Stimulated activated naive CD8-positive, alpha-beta T cell treated with anti-CD3 and anti-CD28 coated beads, Interleukin-15, Interleukin-2, amounts not matched to agents 100 ng/mL and 50 ng/mL, for 24 hours (primary cell): ENCODE data around the gene FZR1.

Source experiments
- H3K27ac Mint-ChIP-seq: one replicate; pipeline ENCODE4 v1.8.0; 2021; ENCODE audit warnings: mild to moderate bottlenecking, mixed read lengths
- H3K27me3 Mint-ChIP-seq: one replicate; pipeline ENCODE4 v1.8.0; 2021; ENCODE audit warnings: mixed read lengths
- H3K36me3 Mint-ChIP-seq: one replicate; pipeline ENCODE4 v1.8.0; 2021; ENCODE audit warnings: low read depth, mixed read lengths
- H3K4me1 Mint-ChIP-seq: one replicate; pipeline ENCODE4 v1.8.0; 2021; ENCODE audit warnings: low read depth, mixed read lengths
- H3K4me3 Mint-ChIP-seq: one replicate; pipeline ENCODE4 v1.8.0; 2021; ENCODE audit warnings: mild to moderate bottlenecking, mixed read lengths
- H3K9me3 Mint-ChIP-seq: one replicate; pipeline ENCODE4 v1.8.0; 2021; ENCODE audit warnings: mixed read lengths

FZR1 gene

GRCh38 chr19:3468211-3468610, 37.9 kb upstream of the FZR1 start:
- Mint-ChIP-seq H3K9me3 (peaks cover 3% of the 10 kb centered on the region), H3K4me3 (no peak overlapping the region), H3K27me3 (no peaks in the 10 kb centered on the region), H3K27ac (no peak overlapping the region), H3K4me1 (no peaks in the 10 kb centered on the region), H3K36me3 (peaks cover 4% of the 10 kb centered on the region)

- Mint-ChIP-seq H3K36me3 (peaks cover 4% of the 10 kb centered on the region), H3K9me3 (peaks cover 3% of the 10 kb centered on the region), H3K4me1 (no peaks in the 10 kb centered on the region), H3K4me3 (no peak overlapping the region), H3K27me3 (no peaks in the 10 kb centered on the region), H3K27ac (no peak overlapping the region)
These were observed 36.2 kb upstream of the FZR1 start for GRCh38 chr19:3469638-3470499.

- peaks cover 3% of the 10 kb centered on the region for H3K9me3 Mint-ChIP-seq
- H3K27me3 Mint-ChIP-seq, result no peaks in the 10 kb centered on the region
- H3K36me3 Mint-ChIP-seq, result peaks cover 4% of the 10 kb centered on the region
- H3K4me3 Mint-ChIP-seq, result no peak overlapping the region
- H3K4me1 Mint-ChIP-seq, result no peaks in the 10 kb centered on the region
- no peak overlapping the region for H3K27ac Mint-ChIP-seq
These were observed 35.5 kb upstream of the FZR1 start for GRCh38 chr19:3470500-3471128.

DNA sequence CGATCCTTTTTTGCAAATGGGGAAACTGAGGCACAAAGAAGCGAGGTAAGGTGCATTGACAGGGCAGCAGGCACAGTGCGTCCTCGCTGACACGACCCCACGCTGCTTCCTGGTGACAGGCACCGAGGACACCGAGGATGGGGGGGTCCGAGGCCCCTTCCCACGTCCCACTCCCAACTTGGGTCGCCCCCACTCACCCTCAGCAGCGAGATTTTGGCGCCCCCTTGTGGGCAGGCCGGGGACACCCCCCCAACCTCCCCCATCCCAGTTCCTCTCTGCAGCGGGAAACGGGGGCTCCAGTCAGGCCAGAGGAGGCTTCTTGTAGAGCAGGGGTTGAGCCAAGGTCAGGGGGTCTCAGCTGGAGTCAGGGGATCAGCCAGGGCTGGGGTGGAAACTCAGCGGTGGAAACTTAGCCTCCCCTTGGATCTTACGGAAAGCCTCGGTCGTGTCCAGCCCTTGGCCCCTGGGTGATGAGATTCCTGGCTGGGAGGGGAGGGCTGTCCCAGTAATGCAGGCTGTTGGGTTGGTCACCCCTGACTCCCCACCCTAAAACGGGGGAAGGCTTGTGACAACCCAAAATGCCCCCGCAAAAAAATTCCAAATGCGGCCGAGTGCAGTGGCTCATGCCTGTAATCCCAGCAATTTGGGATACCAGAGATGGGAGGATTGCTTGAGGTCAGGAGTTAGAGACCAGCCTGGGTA, 34.0 kb upstream of the FZR1 start:
- Mint-ChIP-seq H3K4me1 (no peaks in the 10 kb centered on the region), H3K4me3 (no peak overlapping the region), H3K27ac (no peak overlapping the region), H3K9me3 (peaks cover 3% of the 10 kb centered on the region), H3K27me3 (no peaks in the 10 kb centered on the region), H3K36me3 (peaks cover 4% of the 10 kb centered on the region)

- H3K36me3 Mint-ChIP-seq, result no peaks in the 10 kb centered on the region
- no peaks in the 10 kb centered on the region for H3K27me3 Mint-ChIP-seq
- peaks cover 12% of the 10 kb centered on the region for H3K4me1 Mint-ChIP-seq
- H3K27ac Mint-ChIP-seq, result no peak overlapping the region
- H3K4me3 Mint-ChIP-seq, result no peak overlapping the region
- H3K9me3 Mint-ChIP-seq, result no peaks in the 10 kb centered on the region
These were observed 32.1 kb upstream of the FZR1 start for GRCh38 chr19:3474010-3474409.

GRCh38 chr19:3474614-3475013, 31.5 kb upstream of the FZR1 start:
- Mint-ChIP-seq H3K27me3 (no peaks in the 10 kb centered on the region), H3K4me3 (no peak overlapping the region), H3K27ac (no peak overlapping the region), H3K9me3 (no peaks in the 10 kb centered on the region), H3K4me1 (peaks cover 12% of the 10 kb centered on the region), H3K36me3 (no peaks in the 10 kb centered on the region)

DNA sequence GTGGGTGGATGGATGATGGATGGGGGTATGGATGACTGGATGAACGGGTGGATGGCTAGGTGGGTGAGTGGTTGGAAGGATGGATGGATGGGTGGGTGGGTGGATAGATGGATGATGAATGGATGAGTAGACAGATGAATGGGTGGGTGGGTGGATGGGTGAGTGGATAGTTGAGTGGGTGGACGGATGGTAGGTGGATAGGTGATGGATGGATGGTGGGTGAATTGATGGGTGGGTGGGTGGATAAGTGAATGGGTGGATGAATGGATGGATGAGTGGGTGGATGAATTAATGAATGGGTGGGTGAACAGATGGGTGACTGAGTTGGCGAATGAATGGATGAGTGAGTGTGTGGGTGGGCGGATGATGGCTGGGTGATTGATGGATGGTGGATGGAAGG, 30.7 kb upstream of the FZR1 start:
- no peaks in the 10 kb centered on the region for H3K27me3 Mint-ChIP-seq
- peaks cover 12% of the 10 kb centered on the region for H3K4me1 Mint-ChIP-seq
- no peaks in the 10 kb centered on the region for H3K9me3 Mint-ChIP-seq
- no peak overlapping the region for H3K27ac Mint-ChIP-seq
- no peak overlapping the region for H3K4me3 Mint-ChIP-seq
- H3K36me3 Mint-ChIP-seq, result no peaks in the 10 kb centered on the region

GRCh38 chr19:3476830-3477229, 29.3 kb upstream of the FZR1 start:
- Mint-ChIP-seq H3K9me3 (no peaks in the 10 kb centered on the region), H3K4me3 (no peak overlapping the region), H3K27ac (no peak overlapping the region), H3K36me3 (no peaks in the 10 kb centered on the region), H3K4me1 (peaks cover 12% of the 10 kb centered on the region), H3K27me3 (no peaks in the 10 kb centered on the region)

GRCh38 chr19:3477506-3477905, 28.6 kb upstream of the FZR1 start:
- H3K36me3 Mint-ChIP-seq, result no peaks in the 10 kb centered on the region
- no peaks in the 10 kb centered on the region for H3K27me3 Mint-ChIP-seq
- H3K4me1 Mint-ChIP-seq, result peaks cover 12% of the 10 kb centered on the region
- H3K9me3 Mint-ChIP-seq, result no peaks in the 10 kb centered on the region
- no peak overlapping the region for H3K4me3 Mint-ChIP-seq
- H3K27ac Mint-ChIP-seq, result no peak overlapping the region

DNA sequence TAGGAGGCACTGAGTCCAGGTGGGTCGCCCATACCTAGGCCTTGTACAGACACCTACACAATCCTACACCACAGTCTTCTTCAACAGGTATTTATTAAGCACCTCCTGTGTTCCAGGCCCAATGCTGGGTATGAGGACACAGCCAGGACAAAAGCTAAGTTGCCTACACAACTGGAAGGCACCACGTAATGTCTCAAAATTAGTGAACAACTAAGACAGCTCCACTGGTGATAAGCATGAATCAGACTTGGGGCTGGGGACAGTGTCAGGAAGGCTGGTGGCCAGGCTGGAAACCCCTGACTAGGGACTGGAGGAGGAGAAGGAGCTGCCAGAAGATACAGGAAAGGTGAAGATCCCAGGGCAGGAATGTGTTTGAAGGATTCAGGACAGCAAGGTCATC, 28.2 kb upstream of the FZR1 start:
- Mint-ChIP-seq H3K9me3 (no peaks in the 10 kb centered on the region), H3K27me3 (no peaks in the 10 kb centered on the region), H3K4me1 (peaks cover 12% of the 10 kb centered on the region), H3K4me3 (no peak overlapping the region), H3K27ac (no peak overlapping the region), H3K36me3 (no peaks in the 10 kb centered on the region)

DNA sequence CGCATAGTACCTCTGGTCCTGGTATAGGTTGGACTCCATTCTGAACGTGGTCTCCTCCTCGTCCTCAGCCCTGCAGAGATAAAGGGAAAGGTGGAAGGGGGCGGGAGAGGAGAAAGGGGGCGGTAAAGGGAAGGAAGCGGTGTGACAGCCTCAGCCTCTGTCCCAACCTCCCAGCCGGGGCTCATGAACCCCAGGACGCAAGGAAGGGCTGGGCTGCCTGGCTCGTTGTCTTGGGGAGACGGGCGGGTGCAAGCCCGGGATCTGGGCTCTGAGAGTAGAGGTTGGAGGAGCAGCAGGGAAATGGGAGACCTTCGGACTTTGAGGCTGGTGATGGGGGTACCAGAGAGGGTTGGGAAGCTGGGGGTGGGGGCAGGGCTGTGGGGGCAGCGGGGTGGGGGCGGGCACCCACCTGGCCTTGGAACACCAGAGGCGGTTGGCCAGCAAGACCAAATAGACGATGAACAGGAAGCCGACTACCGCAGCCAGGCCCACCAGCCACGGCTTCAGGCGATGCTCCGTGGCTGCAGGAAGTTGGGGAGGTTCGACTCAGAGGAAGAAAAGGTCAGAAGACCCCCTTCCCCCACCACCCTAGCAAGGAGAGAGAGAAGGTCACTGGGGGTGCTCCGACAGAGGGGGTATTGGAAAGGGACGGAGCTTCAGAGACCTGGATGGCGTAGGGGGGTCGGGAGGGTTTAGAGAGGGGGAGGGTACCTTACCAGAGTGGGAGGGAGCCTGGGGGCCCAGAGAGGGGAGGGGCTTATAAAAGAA, 27.5 kb upstream of the FZR1 start:
- H3K27ac Mint-ChIP-seq, result no peak overlapping the region
- peak overlapping the region; percentile 57 for H3K4me3 Mint-ChIP-seq
- no peaks in the 10 kb centered on the region for H3K9me3 Mint-ChIP-seq

GRCh38 chr19:3479177-3479833, 26.8 kb upstream of the FZR1 start:
- Mint-ChIP-seq H3K27me3 (no peaks in the 10 kb centered on the region), H3K9me3 (no peaks in the 10 kb centered on the region), H3K4me1 (peaks cover 12% of the 10 kb centered on the region), H3K27ac (no peak overlapping the region), H3K4me3 (no peak overlapping the region), H3K36me3 (no peaks in the 10 kb centered on the region)

More for the DNA sequence above, 27.5 kb upstream of the FZR1 start:
- Mint-ChIP-seq H3K27me3 (no peaks in the 10 kb centered on the region), H3K4me1 (peaks cover 12% of the 10 kb centered on the region), H3K36me3 (no peaks in the 10 kb centered on the region)

GRCh38 chr19:3479834-3480215, 26.3 kb upstream of the FZR1 start:
- H3K36me3 Mint-ChIP-seq, result no peaks in the 10 kb centered on the region
- peaks cover 12% of the 10 kb centered on the region for H3K4me1 Mint-ChIP-seq
- H3K9me3 Mint-ChIP-seq, result no peaks in the 10 kb centered on the region
- H3K27ac Mint-ChIP-seq, result no peak overlapping the region
- H3K4me3 Mint-ChIP-seq, result no peak overlapping the region
- H3K27me3 Mint-ChIP-seq, result no peaks in the 10 kb centered on the region

DNA sequence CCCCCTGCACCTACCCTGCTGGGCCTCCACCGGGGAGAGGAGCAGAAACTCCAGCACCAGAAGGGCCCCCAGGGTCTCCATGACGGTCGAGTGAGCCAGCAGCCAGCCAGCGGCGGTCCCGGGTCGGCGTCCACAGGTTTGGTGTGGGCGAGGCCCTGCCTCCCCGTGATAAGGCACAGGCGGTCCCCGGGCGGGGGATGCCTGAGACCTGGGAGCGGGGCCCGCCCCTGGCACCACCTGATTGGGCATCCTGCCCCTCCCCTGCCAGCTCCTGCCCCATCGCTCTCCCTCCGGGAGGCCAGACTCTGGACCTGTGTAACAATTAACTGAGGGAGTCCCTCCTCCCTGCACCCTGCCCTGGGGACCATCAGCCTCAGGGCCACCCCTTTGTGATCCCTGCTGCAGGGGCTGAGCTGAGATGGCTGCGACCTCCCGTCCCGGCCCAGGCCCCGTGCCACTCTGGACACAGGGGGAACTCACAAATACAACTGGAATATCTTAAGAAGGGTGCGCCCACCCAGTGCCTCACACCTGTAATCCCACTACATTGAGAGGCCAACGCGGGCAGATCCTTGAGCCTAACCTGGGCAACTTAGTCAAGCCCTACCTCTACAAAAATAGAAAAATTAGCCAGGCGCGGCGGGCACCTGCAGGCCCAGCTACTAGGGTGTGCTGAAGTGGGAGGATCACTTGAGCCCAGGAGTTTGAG, 25.6 kb upstream of the FZR1 start, which contains the start of gene SMIM24:
Gene SMIM24 (minus strand): TSS at position 143 of the 709 bp plus-strand sequence. CDS start 62 bp downstream, at position 81.
- no peaks in the 10 kb centered on the region for H3K9me3 Mint-ChIP-seq
- H3K27me3 Mint-ChIP-seq, result no peaks in the 10 kb centered on the region
- no peaks in the 10 kb centered on the region for H3K36me3 Mint-ChIP-seq
- no peak within 1 kb of the TSS for H3K4me3 Mint-ChIP-seq
- H3K27ac Mint-ChIP-seq, result no peak within 1 kb of the TSS
- peaks cover 12% of the 10 kb centered on the region for H3K4me1 Mint-ChIP-seq
